CD4-positive, alpha-beta T cell treated with Interleukin-4 for 1 hour (primary cell): ENCODE results near the gene MOGAT1.
"Not testable (repeated sequence)": the region's sequence is repeated elsewhere in the genome, so short reads cannot be mapped to it uniquely, and the experiment has no call there.

Source experiments
- DNase-seq, 2 donors: peaks; one replicate each; pipeline ENCODE4 v3.0.0-alpha.2; 2020 to 2022

MOGAT1 gene

GRCh38 chr2:222672068-222672401 is 577 bp downstream of the MOGAT1 start:
- no peak for DNase-seq

GRCh38 chr2:222673273-222673672 is 1.8 kb downstream of the MOGAT1 start:
- DNase-seq = no peak

- no peak for DNase-seq
Observed at GRCh38 chr2:222673883-222674282, 2.4 kb downstream of the MOGAT1 start.

- no peak for DNase-seq
Observed at GRCh38 chr2:222677981-222678380, 6.5 kb downstream of the MOGAT1 start.

GRCh38 chr2:222683805-222684204 is 12.3 kb downstream of the MOGAT1 start:
- DNase-seq = no peak

GRCh38 chr2:222686086-222686750 is 14.8 kb downstream of the MOGAT1 start:
- no peak for DNase-seq

- no peak for DNase-seq
Observed at GRCh38 chr2:222688917-222689316, 17.5 kb downstream of the MOGAT1 start.

GRCh38 chr2:222689322-222689721 is 17.9 kb downstream of the MOGAT1 start:
- no peak for DNase-seq

GRCh38 chr2:222690564-222691200 is 19.2 kb downstream of the MOGAT1 start:
- peak; percentile 70 to 75 for DNase-seq

GRCh38 chr2:222693413-222693812 is 22.0 kb downstream of the MOGAT1 start:
- not testable (repeated sequence) for DNase-seq

- DNase-seq = no peak
Observed at GRCh38 chr2:222693837-222694236, 22.4 kb downstream of the MOGAT1 start.

- no peak for DNase-seq
Observed at GRCh38 chr2:222698276-222698675, 26.8 kb downstream of the MOGAT1 start.

GRCh38 chr2:222701233-222701632 is 29.8 kb downstream of the MOGAT1 start:
- DNase-seq = no peak

GRCh38 chr2:222701721-222702131 is 30.3 kb downstream of the MOGAT1 start:
- no peak for DNase-seq

- DNase-seq = no peak
Observed at GRCh38 chr2:222703091-222703490, 31.6 kb downstream of the MOGAT1 start.

GRCh38 chr2:222703886-222704285 is 32.4 kb downstream of the MOGAT1 start:
- no peak for DNase-seq

GRCh38 chr2:222706616-222707015 is 35.2 kb downstream of the MOGAT1 start:
- DNase-seq = no peak

- DNase-seq = no peak
Observed at GRCh38 chr2:222707102-222707688, 35.7 kb downstream of the MOGAT1 start.

- peak in 1 of 2 donors; percentile 31 for DNase-seq
Observed at GRCh38 chr2:222707689-222708273, 36.3 kb downstream of the MOGAT1 start.

- DNase-seq = peak; percentile 65 to 68
Observed at GRCh38 chr2:222708274-222708710, 36.8 kb downstream of the MOGAT1 start.

- peak in 1 of 2 donors; percentile 56 for DNase-seq
Observed at GRCh38 chr2:222709191-222709891, 37.9 kb downstream of the MOGAT1 start.

GRCh38 chr2:222710736-222711135 is 39.3 kb downstream of the MOGAT1 start:
- no peak for DNase-seq

- no peak for DNase-seq
Observed at GRCh38 chr2:222711315-222711940, 40.0 kb downstream of the MOGAT1 start.
